ENCODE results near the gene TNKS1BP1. TPM values are rescaled to one million over a fixed set of nuclear protein-coding genes. Genes with fewer than 3 reads are reported as not detected.

TNKS1BP1 gene
- total RNA-seq = 32.6 TPM
- long read RNA-seq, full-length matches to known transcripts = 18 of 47 reads
- long read RNA-seq, partial matches to known transcripts = 26 of 47 reads
- long read RNA-seq, other reads (novel, unspliced or antisense) = 3 of 47 reads

GRCh38 chr11:57324886-57325734, at the start of gene TNKS1BP1:
Gene TNKS1BP1 (minus strand): TSS chr11:57324952. CDS start chr11:57321885, 3,067 bp downstream.
- Histone ChIP-seq H3K4me3 (peak within 1 kb of the TSS; percentile 86), H3K36me3 (peaks cover 47% of the 10 kb centered on the region), H3K27ac (replicated peaks) (peak within 1 kb of the TSS; percentile 97), H3K4me1 (peaks cover 65% of the 10 kb centered on the region), H3K27me3 (ENCODE audit: low read depth) (no peaks in the 10 kb centered on the region), H3K9me3 (replicated peaks) (no peaks in the 10 kb centered on the region)
- intact Hi-C loops (cut with micrococcal nuclease) = no loop called here
- peak; percentile 97 for DNase-seq
- no peak for TF ChIP-seq CTCF (IDR thresholded peaks at IDR 0.05; ENCODE audit: borderline replicate concordance)

GRCh38 chr11:57373146-57373545, 48.4 kb upstream of the TNKS1BP1 start:
- Histone ChIP-seq H3K27me3 (ENCODE audit: low read depth) (peaks cover 5% of the 10 kb centered on the region), H3K27ac (replicated peaks) (peak overlapping the region; percentile 66), H3K4me3 (no peak overlapping the region), H3K36me3 (no peaks in the 10 kb centered on the region), H3K4me1 (peaks cover 27% of the 10 kb centered on the region), H3K9me3 (replicated peaks) (no peaks in the 10 kb centered on the region)
- DNase-seq = no peak
- no peak for TF ChIP-seq CTCF (IDR thresholded peaks at IDR 0.05; ENCODE audit: borderline replicate concordance)
- intact Hi-C loops (cut with micrococcal nuclease) = no loop called here

GRCh38 chr11:57370941-57371340, 46.2 kb upstream of the TNKS1BP1 start:
- no peak for TF ChIP-seq CTCF (IDR thresholded peaks at IDR 0.05; ENCODE audit: borderline replicate concordance)
- H3K4me1 ChIP-seq = peaks cover 27% of the 10 kb centered on the region
- no peak overlapping the region for H3K4me3 ChIP-seq
- no peak overlapping the region for H3K27ac ChIP-seq (replicated peaks)
- H3K36me3 ChIP-seq = no peaks in the 10 kb centered on the region
- no peaks in the 10 kb centered on the region for H3K27me3 ChIP-seq (ENCODE audit: low read depth)
- no peaks in the 10 kb centered on the region for H3K9me3 ChIP-seq (replicated peaks)
- no peak for DNase-seq
- intact Hi-C loops (cut with micrococcal nuclease) = no loop called here

- no peak overlapping the region for H3K27ac ChIP-seq (replicated peaks)
- no peaks in the 10 kb centered on the region for H3K36me3 ChIP-seq
- intact Hi-C loops (cut with micrococcal nuclease) = no loop called here
- H3K4me1 ChIP-seq = peaks cover 22% of the 10 kb centered on the region
- no peak for TF ChIP-seq CTCF (IDR thresholded peaks at IDR 0.05; ENCODE audit: borderline replicate concordance)
- DNase-seq = no peak
- H3K27me3 ChIP-seq (ENCODE audit: low read depth) = peaks cover 4% of the 10 kb centered on the region
- no peaks in the 10 kb centered on the region for H3K9me3 ChIP-seq (replicated peaks)
- no peak overlapping the region for H3K4me3 ChIP-seq
Measured at GRCh38 chr11:57370251-57370650, 45.5 kb upstream of the TNKS1BP1 start.

- H3K27me3 ChIP-seq (ENCODE audit: low read depth) = peaks cover 9% of the 10 kb centered on the region
- intact Hi-C loops (cut with micrococcal nuclease) = no loop called here
- no peaks in the 10 kb centered on the region for H3K9me3 ChIP-seq (replicated peaks)
- no peak for TF ChIP-seq CTCF (IDR thresholded peaks at IDR 0.05; ENCODE audit: borderline replicate concordance)
- peaks cover 22% of the 10 kb centered on the region for H3K4me1 ChIP-seq
- H3K27ac ChIP-seq (replicated peaks) = no peak overlapping the region
- no peak for DNase-seq
- no peak overlapping the region for H3K4me3 ChIP-seq
- no peaks in the 10 kb centered on the region for H3K36me3 ChIP-seq
Measured at GRCh38 chr11:57368845-57369232, 44.1 kb upstream of the TNKS1BP1 start.

All from left ventricle myocardium inferior (tissue), 1 donor.